ENCODE data around the gene DHTKD1.

GRCh38 chr10:12041766-12042408 is 26.9 kb upstream of the DHTKD1 start:
- no peak for TF ChIP-seq POLR2A (IDR thresholded peaks at IDR 0.05)
- TF ChIP-seq CTCF (IDR thresholded peaks at IDR 0.05) = no peak
